HUDEP-2 (cell line): ENCODE results near the gene MLX.
"Not testable (repeated sequence)": the region's sequence is repeated elsewhere in the genome, so short reads cannot be mapped to it uniquely, and the experiment has no call there.

Source experiments
- DNase-seq, 76 experiments: peaks; one replicate each; lab custom pipeline; 2025; ENCODE audit not compliant: unreplicated experiment in 76 of 76; lab: John Stamatoyannopoulos, UW

MLX gene

DNA sequence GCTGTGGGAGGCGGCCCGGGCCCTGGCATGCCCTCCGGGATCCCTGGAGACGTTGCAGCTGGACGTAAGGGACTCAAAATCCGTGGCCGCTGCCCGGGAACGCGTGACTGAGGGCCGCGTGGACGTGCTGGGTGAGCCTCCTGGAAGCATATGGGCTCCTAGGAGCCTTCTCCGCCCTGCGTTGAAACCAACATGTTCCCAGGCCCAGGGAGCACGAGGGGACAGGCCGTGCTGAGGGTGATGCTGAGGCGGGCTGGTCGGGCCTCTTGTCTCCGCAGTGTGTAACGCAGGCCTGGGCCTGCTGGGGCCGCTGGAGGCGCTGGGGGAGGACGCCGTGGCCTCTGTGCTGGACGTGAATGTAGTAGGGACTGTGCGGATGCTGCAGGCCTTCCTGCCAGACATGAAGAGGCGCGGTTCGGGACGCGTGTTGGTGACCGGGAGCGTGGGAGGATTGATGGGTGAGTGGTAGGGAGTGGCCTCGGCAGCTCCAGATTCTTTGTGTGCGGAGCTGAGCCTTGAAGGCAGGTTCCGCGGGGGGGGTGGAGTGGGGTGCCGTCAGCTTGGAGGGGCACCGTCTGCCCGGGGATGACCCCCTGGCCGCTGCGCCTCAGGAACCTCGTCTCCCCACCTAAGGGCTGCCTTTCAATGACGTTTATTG lies 13.6 kb upstream of the MLX start:
- DNase-seq = no peak

- DNase-seq = peak in 13 of 76 experiments; percentile 5 to 41 (median 29)
Measured at GRCh38 chr17:42553866-42554249, 13.0 kb upstream of the MLX start.

DNA sequence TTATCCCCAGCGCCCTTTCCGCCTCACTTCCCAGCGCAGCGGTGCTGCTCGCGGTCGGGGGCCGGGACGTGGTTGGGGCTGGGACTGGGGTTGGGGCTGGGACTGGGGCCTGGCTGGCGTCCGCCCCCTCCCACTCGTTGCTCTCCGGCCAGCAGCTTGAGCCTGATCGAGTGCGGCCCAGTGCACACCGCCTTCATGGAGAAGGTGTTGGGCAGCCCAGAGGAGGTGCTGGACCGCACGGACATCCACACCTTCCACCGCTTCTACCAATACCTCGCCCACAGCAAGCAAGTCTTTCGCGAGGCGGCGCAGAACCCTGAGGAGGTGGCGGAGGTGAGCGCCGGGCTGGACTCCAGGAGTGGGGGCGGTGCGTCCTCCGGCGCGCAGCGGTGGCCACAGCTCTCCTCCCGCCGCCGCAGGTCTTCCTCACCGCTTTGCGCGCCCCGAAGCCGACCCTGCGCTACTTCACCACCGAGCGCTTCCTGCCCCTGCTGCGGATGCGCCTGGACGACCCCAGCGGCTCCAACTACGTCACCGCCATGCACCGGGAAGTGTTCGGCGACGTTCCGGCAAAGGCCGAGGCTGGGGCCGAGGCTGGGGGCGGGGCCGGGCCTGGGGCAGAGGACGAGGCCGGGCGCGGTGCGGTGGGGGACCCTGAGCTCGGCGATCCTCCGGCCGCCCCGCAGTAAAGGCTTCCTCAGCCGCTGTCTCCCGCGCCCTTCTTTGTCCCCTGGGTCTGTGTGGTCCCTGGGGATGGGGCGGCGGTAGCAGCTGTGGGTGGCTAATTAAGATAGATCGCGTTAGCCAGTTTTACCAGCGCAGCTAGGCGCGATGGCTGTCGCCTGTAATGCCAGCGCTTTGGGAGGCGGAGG lies 12.4 kb upstream of the MLX start:
- peak in 62 of 76 experiments; percentile 9 to 73 (median 47) for DNase-seq

DNA sequence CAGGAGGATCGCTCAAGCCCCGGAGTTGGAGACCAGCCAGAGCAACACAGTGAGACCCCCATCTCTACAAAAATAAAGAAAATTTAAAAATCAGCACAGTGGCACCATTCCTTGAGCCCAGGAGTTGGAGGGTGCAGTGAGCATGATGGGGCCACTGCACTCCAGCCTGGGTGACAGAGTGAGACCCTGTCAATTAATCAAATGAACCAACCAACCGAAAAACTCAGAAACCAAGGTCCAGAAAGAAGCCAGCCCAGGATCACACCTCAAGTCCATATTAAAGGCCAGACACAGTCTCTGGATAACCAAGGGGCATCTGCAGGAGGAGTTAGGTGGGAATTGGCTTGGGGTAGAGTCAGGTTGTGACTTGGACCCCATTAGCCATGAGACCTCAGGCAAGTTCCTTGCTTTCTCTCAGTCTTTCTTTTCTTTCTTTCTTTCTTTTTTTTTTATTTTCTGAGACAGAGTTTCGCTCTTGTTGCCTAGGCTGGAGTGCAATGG lies 11.7 kb upstream of the MLX start:
- no peak for DNase-seq

- not testable (repeated sequence) for DNase-seq
Measured at GRCh38 chr17:42555961-42556617, 10.8 kb upstream of the MLX start.

- DNase-seq = no peak
Measured at GRCh38 chr17:42559075-42559474, 7.8 kb upstream of the MLX start.

- no peak for DNase-seq
Measured at GRCh38 chr17:42560246-42560645, 6.7 kb upstream of the MLX start.

DNA sequence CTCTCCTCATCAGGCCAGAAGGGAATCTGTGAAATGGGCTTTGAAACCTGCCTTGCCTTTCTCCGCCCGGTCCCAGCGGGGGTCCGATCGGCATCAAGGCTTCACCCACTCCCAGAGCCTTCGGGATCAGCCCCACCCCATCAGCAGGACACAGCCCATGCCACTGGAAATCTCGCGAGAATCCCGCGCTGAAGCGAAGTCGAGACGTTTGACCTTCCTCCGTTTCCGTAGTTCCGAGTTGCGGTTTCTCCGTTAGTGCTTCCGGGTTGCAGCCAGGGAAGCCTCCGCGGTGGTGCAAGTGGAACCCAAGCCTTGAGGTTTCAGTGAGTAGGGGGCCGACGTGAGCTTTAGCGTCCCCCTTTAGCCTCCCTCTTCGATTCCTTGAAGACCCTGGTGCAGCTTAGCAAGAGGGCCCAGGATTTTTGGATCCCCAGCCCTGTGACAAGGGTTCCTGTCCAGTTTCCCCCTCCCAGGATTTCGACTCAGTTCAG lies 5.0 kb upstream of the MLX start, which contains the start of gene COASY:
TSS of gene COASY (plus strand) at position 252 of the 491 bp plus-strand sequence. CDS start 475 bp downstream, outside the sequence.
- peak in 74 of 76 experiments; percentile 67 to 97 (median 89) for DNase-seq

GRCh38 chr17:42562388-42563142 lies 4.3 kb upstream of the MLX start:
- DNase-seq = peak in 8 of 76 experiments; percentile 23 to 68 (median 50)

DNA sequence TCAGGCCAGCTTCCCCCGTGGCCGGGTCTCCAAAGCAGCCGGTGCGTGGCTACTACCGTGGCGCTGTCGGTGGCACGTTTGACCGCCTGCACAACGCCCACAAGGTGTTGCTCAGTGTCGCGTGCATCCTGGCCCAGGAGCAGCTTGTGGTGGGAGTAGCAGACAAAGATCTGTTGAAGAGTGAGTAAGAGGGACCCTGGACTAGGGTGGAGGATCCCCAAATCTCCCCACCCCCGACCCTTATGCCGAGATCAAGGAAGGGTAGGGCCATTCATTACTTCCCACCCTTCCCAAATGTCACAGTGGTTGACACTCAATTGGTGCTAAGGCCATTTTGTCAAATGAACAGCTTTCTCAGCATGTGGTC lies 3.8 kb upstream of the MLX start:
- DNase-seq = no peak

GRCh38 chr17:42563543-42563942 lies 3.4 kb upstream of the MLX start:
- DNase-seq = no peak

DNA sequence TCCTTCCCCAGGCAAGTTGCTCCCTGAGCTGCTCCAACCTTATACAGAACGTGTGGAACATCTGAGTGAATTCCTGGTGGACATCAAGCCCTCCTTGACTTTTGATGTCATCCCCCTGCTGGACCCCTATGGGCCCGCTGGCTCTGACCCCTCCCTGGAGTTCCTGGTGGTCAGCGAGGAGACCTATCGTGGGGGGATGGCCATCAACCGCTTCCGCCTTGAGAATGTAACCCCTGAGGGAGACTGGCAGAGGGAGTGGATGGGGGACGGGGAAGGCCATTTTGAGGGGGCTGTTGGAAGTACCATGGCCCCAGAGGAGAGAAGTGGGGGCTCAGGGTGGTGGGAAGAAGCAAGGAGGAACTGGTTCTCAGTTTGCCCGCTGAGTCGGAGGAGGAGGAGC lies 3.0 kb upstream of the MLX start:
- no peak for DNase-seq

DNA sequence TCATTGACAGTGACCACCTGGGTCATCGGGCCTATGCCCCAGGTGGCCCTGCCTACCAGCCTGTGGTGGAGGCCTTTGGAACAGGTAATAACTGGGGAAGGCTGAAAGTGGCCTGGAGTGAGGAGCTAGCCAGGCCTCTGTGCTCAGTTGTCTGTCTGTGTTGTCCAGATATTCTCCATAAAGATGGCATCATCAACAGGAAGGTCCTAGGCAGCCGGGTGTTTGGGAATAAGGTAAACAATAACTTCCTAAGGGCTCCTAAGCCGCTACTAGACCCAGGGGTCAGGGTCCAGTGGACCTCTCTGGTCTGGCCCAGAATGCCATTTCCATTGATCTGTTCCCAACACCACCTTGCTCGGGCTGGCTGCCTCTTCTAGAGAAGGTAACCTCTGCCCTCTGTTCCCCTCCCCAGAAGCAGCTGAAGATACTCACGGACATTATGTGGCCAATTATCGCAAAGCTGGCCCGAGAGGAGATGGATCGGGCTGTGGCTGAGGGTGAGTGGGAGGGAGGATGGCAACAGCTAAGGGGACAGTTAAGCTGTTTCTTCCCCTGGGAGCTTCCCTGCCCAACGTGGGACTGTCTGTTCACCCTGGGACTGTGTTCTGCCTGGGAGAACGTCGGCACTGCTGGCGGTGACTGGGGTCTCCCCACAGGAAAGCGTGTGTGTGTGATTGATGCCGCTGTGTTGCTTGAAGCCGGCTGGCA lies 1.9 kb upstream of the MLX start:
- DNase-seq = no peak

DNA sequence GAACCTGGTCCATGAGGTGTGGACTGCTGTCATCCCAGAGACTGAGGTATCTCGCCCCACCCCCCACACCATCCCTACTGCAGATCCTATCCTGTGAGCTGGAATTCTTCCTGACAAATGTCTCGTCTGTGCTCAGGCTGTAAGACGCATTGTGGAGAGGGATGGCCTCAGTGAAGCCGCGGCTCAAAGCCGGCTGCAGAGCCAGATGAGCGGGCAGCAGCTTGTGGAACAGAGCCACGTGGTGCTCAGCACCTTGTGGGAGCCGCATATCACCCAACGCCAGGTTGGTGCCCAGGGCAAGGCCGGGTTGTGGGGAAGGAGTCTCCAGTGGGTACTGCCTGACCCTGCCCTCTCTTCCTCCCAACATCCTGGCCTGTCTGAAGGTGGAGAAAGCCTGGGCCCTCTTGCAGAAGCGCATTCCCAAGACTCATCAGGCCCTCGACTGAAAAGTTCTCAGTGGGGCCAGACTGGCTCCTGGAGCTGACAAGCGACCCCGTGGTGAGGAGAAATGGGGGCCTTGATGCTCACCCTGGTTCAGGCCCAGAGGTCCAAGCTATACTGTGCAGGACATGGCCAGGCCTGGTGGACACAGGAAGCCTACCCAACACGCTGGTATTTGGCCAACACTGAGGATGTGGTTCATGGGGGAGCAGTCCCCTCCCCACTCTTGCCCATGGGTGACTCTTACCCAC lies 1.2 kb upstream of the MLX start:
- no peak for DNase-seq

- no peak for DNase-seq
Measured at GRCh38 chr17:42566215-42566882, 551 bp upstream of the MLX start.

DNA sequence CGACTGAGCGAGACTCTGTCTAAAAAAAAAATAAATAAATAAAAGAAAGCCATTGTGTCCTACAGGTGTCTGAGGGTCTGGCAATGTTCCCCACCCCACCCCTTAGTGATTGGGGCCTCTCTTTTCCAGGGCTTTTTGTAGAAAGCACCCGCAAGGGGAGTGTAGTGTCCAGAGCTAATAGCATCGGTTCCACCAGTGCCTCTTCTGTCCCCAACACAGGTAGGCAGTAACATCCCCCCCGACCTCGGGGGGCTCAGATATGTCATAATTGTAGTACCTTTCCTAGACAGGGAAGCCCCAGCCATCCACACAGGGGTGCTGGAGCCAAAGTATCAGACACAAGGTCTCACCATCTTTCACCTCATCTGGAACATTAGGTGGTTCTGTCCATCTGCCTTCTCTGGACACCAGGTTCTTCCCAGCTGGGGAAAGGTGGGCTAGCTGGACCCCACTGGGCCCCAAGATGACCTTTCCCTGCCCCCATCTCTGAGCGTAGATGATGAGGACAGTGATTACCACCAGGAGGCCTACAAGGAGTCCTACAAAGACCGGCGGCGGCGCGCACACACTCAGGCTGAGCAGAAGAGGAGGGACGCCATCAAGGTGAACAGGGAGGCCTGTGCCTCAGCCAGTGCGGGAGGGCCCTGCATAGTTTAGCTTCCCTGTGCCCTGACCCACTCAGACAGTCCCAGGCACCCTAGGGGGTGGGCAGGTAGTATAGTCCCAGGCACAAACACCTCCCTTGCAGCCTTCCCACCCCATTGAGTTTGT lies 1.6 kb downstream of the MLX start:
- DNase-seq = no peak

DNA sequence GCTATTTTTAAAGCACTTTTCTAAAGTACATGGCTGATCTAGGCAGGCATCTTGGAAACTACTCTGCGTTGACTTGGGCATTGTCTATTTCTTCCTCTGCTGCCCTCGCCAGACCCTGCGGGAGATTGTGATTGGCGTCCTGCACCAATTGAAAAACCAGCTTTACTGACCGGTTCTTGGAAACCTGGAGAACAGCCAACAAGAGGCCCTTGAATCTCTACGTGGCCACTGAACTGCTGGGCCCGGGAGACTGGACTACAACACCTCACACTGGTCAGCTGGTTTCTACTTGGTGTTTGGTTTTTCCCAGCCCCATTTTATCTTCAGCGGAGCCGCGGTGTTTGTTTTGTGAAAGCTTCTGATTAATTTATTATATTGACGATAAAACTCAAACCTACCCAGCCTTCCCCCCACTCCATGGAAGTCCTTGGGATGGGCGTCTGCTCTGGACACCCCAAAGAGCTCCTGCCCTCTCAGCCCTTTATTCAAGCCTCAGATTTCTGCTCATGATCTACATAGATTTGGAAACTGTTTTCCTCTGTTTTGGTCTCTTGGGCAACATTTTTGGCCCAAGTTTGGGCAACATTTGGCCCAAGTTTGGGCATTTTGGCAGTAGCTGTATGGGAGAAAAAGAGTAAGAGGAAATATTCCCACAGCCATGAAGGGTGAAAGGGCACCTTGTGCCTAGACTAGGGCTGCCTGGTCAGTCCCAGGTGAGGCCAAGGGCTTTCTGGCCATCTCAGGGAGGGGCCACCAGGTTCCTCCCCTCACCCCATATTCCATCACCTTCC lies 4.7 kb downstream of the MLX start:
- no peak for DNase-seq
